MM.1S (cell line): ENCODE results near the gene NAIF1.

Experiments
- DNase-seq: peaks from one replicate; pipeline ENCODE4 v3.0.0-alpha.2; 2015
- H2AFZ ChIP-seq: fragments of 300-600 bp; sonication (generic); 2 replicates; pipeline ENCODE4 v1.6.0; 2016; ENCODE audit warnings: antibody characterized with exemption, low read length
- H3F3A ChIP-seq: fragments of 300-600 bp; sonication (generic); 2 replicates; pipeline ENCODE4 v1.6.1; 2016; ENCODE audit warnings: mild to moderate bottlenecking, antibody characterized with exemption, low read length, moderate library complexity, mixed read lengths; ENCODE audit not compliant: insufficient read depth
- H3K27ac ChIP-seq: fragments of 300-600 bp; sonication (generic); 2 replicates; pipeline ENCODE4 v1.5.1; 2016; ENCODE audit warnings: mild to moderate bottlenecking, low read length
- H3K27me3 ChIP-seq: fragments of 300-600 bp; sonication (generic); replicated peaks from 2 replicates; pipeline ENCODE4 v1.6.0; 2016; ENCODE audit warnings: low read length; ENCODE audit not compliant: insufficient read depth
- H3K36me3 ChIP-seq: fragments of 300-600 bp; sonication (generic); replicated peaks from 2 replicates; pipeline ENCODE4 v1.6.1; 2016; ENCODE audit warnings: mild to moderate bottlenecking, low read length, mixed read lengths; ENCODE audit not compliant: insufficient read depth
- H3K4me1 ChIP-seq: fragments of 300-600 bp; sonication (generic); 2 replicates; pipeline ENCODE4 v1.6.1; 2016; ENCODE audit warnings: low read length, mixed read lengths
- H3K4me2 ChIP-seq: fragments of 300-600 bp; sonication (generic); 2 replicates; pipeline ENCODE4 v1.6.0; 2016; ENCODE audit warnings: low read depth, low read length
- H3K4me3 ChIP-seq: fragments of 300-600 bp; sonication (generic); 2 replicates; pipeline ENCODE4 v1.5.1; 2016; ENCODE audit warnings: low read length, mixed read lengths
- H3K79me2 ChIP-seq: fragments of 300-600 bp; sonication (generic); 2 replicates; pipeline ENCODE4 v1.6.1; 2016; ENCODE audit warnings: mixed run types, low read length, mixed read lengths
- H3K9ac ChIP-seq: fragments of 300-600 bp; sonication (generic); 2 replicates; pipeline ENCODE4 v1.6.1; 2016; ENCODE audit warnings: low read length, mixed read lengths
- H3K9me2 ChIP-seq: fragments of 300-600 bp; sonication (generic); replicated peaks from 2 replicates; pipeline ENCODE4 v1.6.1; 2016; ENCODE audit warnings: mild to moderate bottlenecking, low read length, mixed read lengths; ENCODE audit not compliant: insufficient read depth
- H3K9me3 ChIP-seq: fragments of 300-600 bp; sonication (generic); replicated peaks from 2 replicates; pipeline ENCODE4 v1.6.1; 2016; ENCODE audit warnings: mild to moderate bottlenecking, low read length, mixed read lengths; ENCODE audit not compliant: insufficient read depth
- H4K20me1 ChIP-seq: fragments of 300-600 bp; sonication (generic); 2 replicates; pipeline ENCODE4 v1.6.1; 2016; ENCODE audit warnings: mild to moderate bottlenecking, low read length, moderate library complexity, mixed read lengths; ENCODE audit not compliant: insufficient read depth
- CTCF ChIP-seq: fragments of 300-600 bp; sonication (generic); IDR thresholded peaks from 2 replicates; pipeline ENCODE4 v1.5.1; 2016; ENCODE audit warnings: antibody characterized with exemption, low read length, mixed read lengths
- EZH2 ChIP-seq: fragments of 300-600 bp; sonication (generic); optimal IDR thresholded peaks from 2 replicates; pipeline ENCODE3; 2017; ENCODE audit warnings: low read depth, mild to moderate bottlenecking, antibody characterized with exemption, low read length, mixed read lengths
- EZH2phosphoT487 ChIP-seq: fragments of 300-600 bp; sonication (generic); IDR thresholded peaks from 2 replicates; pipeline ENCODE4 v1.6.1; 2018; ENCODE audit warnings: antibody characterized with exemption, low read length

The NAIF1 gene

DNA sequence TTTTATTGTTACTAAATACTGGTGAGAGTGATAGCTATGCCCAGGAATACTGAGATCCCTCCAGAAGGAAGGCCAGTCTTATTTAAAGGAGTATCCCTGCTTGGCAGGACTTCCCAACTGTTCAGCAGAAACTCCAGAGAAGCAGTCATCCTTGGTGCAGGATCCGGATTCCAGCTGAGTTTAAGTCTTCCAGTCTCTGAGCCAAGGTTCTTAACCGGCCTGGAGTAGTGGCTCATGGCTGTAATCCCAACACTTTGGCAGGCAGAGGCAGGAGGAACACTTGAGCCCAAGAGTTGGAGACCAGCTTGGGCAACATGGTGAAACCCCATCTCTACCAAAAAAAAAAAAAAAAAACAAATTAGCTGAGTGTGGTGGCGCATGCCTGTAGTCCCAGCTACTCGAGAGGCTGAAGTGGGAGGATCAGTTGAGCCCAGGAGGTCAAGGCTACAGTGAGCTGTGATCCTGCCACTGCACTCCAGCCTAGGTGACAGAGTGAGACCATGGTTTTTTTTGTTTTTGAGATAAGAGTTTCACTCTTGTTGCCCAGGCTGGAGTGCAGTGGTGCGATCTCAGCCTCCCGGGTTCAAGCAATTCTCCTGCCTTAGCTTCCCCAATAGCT, 7.6 kb downstream of the NAIF1 start:
- H3K27me3 ChIP-seq: no peaks in the 10 kb centered on the region
- H3K27ac ChIP-seq: no peak overlapping the region
- no peak overlapping the region for H3K4me2 ChIP-seq
- H3K4me1 ChIP-seq: 0 out of 2 replicates have a peak, but pooled peaks cover 5% of the 10 kb centered on the region
- TF ChIP-seq EZH2phosphoT487: no peak
- no peak for TF ChIP-seq CTCF
- TF ChIP-seq EZH2: no peak
- H4K20me1 ChIP-seq: no peaks in the 10 kb centered on the region
- no peaks in the 10 kb centered on the region for H3F3A ChIP-seq
- H3K79me2 ChIP-seq: no peaks in the 10 kb centered on the region
- no peak overlapping the region for H2AFZ ChIP-seq
- H3K36me3 ChIP-seq: no peaks in the 10 kb centered on the region
- H3K9me2 ChIP-seq: no peaks in the 10 kb centered on the region
- H3K9me3 ChIP-seq: no peaks in the 10 kb centered on the region
- no peak for DNase-seq
- H3K4me3 ChIP-seq: no peak overlapping the region
- H3K9ac ChIP-seq: no peak overlapping the region

- Histone ChIP-seq H3K36me3 (no peaks in the 10 kb centered on the region), H3K4me1 (0 out of 2 replicates have a peak, but pooled peaks cover 5% of the 10 kb centered on the region), H3F3A (no peaks in the 10 kb centered on the region), H3K9me2 (no peaks in the 10 kb centered on the region), H3K27ac (no peak overlapping the region), H3K4me3 (no peak overlapping the region), H3K9me3 (no peaks in the 10 kb centered on the region), H3K79me2 (no peaks in the 10 kb centered on the region), H2AFZ (no peak overlapping the region), H3K9ac (no peak overlapping the region), H3K4me2 (no peak overlapping the region), H3K27me3 (no peaks in the 10 kb centered on the region), H4K20me1 (no peaks in the 10 kb centered on the region)
- no peak for DNase-seq
- TF ChIP-seq CTCF: no peak
- no peak for TF ChIP-seq EZH2phosphoT487
- no peak for TF ChIP-seq EZH2
Measured at GRCh38 chr9:128057724-128058409, 9.3 kb downstream of the NAIF1 start.

DNA sequence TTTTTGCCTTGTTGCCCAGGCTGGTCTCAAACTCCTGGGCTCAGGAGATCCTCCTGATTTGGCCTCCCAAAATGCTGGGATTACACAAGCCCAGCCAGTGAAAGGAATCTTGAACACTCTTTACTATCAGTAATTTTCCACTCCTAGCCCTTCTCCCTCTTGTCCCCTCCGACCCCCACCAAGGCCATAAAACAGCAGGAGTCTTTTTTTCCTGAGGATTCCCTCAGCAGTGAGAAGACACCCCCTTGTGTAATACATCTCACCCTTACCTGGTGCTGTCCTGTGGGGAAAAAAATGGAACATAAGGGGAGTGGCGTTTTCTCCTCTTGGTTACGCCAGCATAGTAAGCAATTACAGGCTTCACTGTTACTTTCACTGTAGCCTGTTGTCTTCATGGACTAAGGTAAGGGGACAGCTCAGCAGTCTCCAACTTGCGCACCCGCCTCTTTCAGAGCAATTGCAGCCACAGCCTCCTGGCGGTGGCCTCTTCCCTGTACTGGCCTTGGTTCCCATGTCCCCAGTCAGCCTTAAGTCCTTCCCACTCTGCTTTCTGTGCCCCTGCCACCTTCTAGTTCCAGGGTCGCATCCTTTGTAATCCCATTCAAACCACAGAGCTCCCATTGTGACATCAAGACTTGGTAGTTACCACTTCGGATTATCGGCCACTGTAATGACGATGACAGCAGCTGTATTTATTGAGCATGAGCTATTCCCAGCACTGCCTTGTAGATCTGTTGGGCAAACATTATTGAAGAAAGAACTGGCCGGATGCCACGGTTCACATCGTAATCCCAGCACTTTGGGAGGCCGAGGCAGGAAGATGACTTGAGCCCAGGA, 10.0 kb downstream of the NAIF1 start:
- Histone ChIP-seq H3K27ac (no peak overlapping the region), H3K4me2 (no peak overlapping the region)

More for the DNA sequence above, 10.0 kb downstream of the NAIF1 start:
- no peaks in the 10 kb centered on the region for H3F3A ChIP-seq
- H3K4me1 ChIP-seq: no peaks in the 10 kb centered on the region
- no peak for DNase-seq
- no peaks in the 10 kb centered on the region for H3K79me2 ChIP-seq
- no peak overlapping the region for H2AFZ ChIP-seq
- no peaks in the 10 kb centered on the region for H3K27me3 ChIP-seq
- TF ChIP-seq CTCF (no peak), EZH2phosphoT487 (no peak), EZH2 (no peak)
- H3K4me3 ChIP-seq: no peak overlapping the region
- no peak overlapping the region for H3K9ac ChIP-seq
- H3K9me3 ChIP-seq: no peaks in the 10 kb centered on the region
- no peaks in the 10 kb centered on the region for H3K36me3 ChIP-seq
- no peaks in the 10 kb centered on the region for H3K9me2 ChIP-seq
- no peaks in the 10 kb centered on the region for H4K20me1 ChIP-seq
